Right lung (tissue), 5 donors: ENCODE results near the gene PHLPP1. TPM values are rescaled to one million over a fixed set of nuclear protein-coding genes. Genes with fewer than 3 reads are reported as not detected.
"Not testable (repeated sequence)": the region's sequence is repeated elsewhere in the genome, so short reads cannot be mapped to it uniquely, and the experiment has no call there.

ENCODE experiments used
- DNase-seq, 2 donors: peaks; one replicate each; pipeline ENCODE4 v3.0.0-alpha.2; 2013
- polyA plus RNA-seq, 5 donors: library from polyadenylated mRNA; unstranded; fragments of 120-200 nt; gene quantifications; one replicate each; pipeline versions ENCODE4 v1.2.1 to v1.2.3, GENCODE V29; 2013; ENCODE audit warnings: inconsistent platforms in 1 of 5, low replicate concordance in 1 of 5; ENCODE audit not compliant: insufficient read length in 5 of 5, insufficient read depth in 1 of 5

The PHLPP1 gene
- polyA plus RNA-seq, 5 donors = 6.5 to 10.0 (median 9.1) TPM

DNA sequence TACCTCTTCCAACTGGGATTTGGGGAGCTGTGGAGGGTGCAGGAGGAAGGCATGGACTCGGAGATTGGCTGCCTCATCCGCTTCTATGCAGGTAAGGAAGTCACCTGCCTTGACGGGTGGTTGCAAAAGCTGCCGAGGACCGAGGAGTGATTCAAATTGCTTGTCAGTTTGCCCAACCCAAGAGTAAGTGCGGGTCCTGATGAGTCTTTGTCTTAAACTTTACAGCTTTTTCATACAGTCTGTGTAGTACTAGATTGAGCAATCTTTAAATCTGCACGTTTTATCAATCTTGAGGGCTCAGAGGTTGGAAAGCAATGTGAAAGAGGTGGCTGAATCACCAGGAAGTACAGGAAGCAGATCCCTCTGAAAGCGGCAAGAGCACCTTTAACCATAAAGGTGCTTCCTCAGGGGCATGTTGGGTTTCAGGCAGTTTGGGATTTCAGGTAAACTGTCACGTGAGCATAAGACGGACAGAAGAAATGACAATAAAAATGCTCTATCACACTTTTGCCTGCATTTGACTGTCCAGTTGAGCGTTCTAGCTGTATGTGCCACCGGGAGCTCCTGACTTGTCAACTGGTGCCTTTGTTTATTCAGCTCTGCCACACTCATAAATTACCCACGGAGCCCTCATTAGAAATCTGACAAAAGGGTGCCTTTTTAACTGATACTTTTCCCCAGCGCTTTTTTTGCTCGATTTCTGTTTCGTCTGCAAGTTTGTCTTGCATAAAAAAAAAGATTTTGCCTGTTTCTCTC is 2.0 kb downstream of the PHLPP1 start:
- peak; percentile 30 to 38 for DNase-seq

DNA sequence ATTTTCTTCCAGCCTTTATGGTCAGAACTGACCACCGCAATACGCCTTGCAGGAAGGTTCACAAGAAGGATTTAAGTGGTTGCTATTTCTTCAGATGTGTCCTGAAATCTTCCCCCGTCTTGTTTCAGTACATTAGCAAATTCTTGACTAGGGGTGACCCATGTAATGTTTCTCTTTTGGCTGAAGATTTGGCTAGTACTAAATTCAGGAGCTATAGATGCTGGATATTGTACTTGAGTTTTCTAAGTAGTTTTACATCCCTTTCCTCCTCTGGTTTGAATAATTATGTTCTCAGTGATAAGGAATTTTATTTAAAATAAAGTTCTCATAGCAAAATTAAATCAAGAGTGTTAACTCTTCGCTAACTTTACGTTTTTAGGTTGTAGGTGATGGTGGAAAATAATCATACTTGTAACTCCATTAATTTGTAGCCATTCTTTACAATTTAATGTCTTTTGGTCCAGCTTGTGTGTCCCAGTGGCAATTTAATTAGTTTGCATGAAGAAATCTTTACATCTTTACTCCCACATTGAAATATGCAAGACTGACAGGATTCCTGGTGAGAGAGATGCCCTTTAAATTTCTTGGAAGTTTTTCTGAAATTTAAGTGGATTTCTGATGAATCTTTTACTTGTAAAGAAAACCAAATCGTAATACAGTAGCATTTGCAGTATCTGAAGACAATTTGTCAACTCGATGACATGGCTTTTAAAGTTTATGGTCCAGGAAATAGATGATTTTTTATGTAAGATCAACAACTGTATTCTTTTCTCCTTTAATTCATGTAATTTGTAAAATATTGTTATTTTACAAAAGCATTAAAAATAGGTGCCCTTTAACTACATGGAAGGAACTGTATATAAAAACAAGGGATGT is 2.8 kb downstream of the PHLPP1 start:
- no peak for DNase-seq

GRCh38 chr18:62720048-62720447 is 4.7 kb downstream of the PHLPP1 start:
- no peak for DNase-seq

GRCh38 chr18:62720766-62721613 is 5.6 kb downstream of the PHLPP1 start:
- DNase-seq = no peak

GRCh38 chr18:62721839-62722795 is 6.8 kb downstream of the PHLPP1 start:
- DNase-seq = no peak

GRCh38 chr18:62723666-62724281 is 8.4 kb downstream of the PHLPP1 start:
- no peak for DNase-seq

DNA sequence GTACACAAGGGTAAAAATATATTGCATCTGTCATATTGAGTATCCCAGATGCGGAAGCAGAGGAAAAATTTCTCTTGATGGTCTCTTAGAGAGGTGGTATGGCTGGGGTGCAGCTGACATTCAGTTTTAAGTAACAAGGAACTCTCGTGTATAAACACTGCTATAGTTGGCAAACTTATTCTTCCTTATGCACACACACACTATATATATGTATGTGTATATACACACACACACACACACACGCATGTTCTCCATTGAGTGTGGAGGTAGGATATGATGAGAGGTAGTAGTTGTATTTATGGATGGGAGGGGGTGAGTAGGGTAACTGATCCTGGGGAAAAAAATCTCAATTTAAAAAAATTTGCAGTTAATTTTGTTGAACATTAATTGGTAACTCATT is 10.6 kb downstream of the PHLPP1 start:
- DNase-seq = no peak

- no peak for DNase-seq
These were observed 12.9 kb downstream of the PHLPP1 start for GRCh38 chr18:62728254-62728653.

DNA sequence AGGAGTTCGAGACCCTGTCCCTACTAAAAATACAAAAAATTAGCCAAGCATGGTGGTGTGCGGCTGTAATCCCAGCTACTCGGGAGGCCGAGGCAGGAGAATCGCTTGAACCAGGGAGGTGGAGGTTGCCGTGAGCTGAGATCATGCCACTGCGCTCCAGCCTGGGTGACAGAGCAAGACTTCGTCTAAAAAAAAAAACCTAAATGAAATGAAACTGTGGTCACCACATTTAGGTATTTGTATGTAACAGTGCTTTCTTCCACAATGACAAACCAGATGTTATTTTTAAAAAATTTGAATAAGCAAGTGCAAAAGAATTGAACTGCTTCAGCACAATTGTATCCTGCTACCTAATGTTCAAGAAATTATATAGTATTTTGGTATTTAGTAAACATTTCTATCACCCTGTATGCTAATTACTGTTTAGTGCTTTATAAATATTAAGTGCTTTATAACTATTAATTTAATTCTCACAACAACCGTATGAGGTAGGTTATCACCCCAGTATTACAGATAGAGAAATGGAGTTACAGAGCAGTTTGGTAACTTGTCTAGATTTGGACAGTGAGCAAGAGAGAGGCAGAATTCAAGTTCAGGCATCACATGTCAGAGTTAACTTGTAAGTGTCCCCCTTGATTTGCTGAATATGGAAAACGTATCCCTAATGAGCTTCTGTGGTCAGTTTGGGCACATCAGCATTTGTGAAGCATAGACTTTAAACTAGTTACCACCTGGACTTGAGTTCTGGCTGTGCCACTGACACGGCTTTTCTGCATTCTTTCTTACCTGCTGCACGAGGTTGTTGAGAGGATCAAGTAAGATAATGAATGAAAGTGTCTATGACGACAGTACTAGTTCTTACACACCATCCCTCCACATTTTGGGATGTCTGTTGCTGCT is 14.4 kb downstream of the PHLPP1 start:
- DNase-seq = no peak

DNA sequence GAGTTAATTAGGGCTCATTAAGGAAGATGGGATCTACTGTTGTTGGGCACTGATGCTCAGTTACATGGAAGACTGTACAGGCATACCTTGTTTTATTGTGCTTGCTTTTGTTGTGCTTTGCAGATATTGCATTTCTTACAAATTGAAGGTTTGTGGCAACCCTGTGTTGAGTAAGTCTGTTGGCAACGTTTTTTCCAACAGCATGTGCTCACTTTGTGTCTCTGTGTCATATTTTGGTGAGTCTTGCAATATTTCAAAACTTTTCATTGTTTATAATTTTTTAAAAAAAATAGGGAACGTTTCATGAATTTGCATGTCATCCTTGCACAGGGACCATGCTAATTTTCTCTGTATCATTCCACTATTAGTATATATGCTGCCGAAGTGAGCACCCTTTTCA is 15.6 kb downstream of the PHLPP1 start:
- no peak for DNase-seq

GRCh38 chr18:62732617-62733016 is 17.3 kb downstream of the PHLPP1 start:
- DNase-seq = no peak

DNA sequence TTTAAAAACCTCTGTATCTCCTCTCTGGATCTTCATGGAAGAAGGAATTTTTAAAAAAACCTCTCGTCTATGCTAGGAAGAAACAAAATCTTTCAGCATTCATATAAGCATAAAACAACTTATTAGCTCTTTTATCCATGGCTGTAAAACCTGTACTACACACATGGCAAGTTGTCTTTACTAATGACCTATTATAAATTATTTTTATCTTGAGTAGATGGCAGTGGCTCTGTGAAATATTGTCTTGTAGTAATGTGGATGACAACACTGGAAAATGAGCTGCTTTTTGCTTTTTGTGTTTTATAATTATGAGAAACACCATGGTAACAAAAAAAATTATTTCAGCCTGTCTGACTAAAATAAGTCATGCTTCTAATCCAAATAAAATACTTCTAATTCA is 18.9 kb downstream of the PHLPP1 start:
- DNase-seq = no peak

- no peak for DNase-seq
These were observed 20.0 kb downstream of the PHLPP1 start for GRCh38 chr18:62735387-62735786.

- no peak for DNase-seq
These were observed 20.9 kb downstream of the PHLPP1 start for GRCh38 chr18:62736077-62736855.

GRCh38 chr18:62737241-62737873 is 22.0 kb downstream of the PHLPP1 start:
- DNase-seq = no peak

GRCh38 chr18:62738639-62739038 is 23.3 kb downstream of the PHLPP1 start:
- no peak for DNase-seq

DNA sequence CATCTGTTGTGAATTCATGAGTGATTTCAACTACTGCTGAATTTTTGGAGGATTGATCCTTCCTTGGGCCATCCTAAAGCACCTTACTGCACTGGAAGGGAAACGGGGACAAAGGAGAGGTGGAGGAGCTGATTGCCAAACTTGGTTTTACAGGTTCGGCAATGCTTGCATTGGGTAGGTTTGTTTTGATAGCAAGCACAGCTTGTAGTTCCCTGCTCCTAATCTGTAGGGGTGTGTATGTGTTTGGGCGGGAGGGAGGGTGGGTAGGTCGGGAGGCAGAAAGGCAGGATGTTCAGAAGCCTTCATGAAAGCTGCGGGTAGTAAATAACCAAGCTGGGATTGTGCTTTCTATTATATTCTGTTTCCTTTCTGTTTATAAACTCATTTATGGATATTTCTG is 24.6 kb downstream of the PHLPP1 start:
- no peak for DNase-seq

- not testable (repeated sequence) for DNase-seq
These were observed 25.3 kb downstream of the PHLPP1 start for GRCh38 chr18:62740650-62741049.
